Activated CD4-positive, alpha-beta T cell treated with anti-CD3 and anti-CD28 coated beads, Interleukin-2, Interleukin-4, amounts not matched to agents 100 ng/mL and 50 ng/mL, durations not matched to agents 16 hours and 8 hours (primary cell): Measurements from ENCODE around the gene CTNNBIP1.

Experiments
- DNase-seq: peaks from one replicate; pipeline ENCODE4 v3.0.0-alpha.2; 2020; ENCODE audit warnings: low spot score

CTNNBIP1 gene

DNA sequence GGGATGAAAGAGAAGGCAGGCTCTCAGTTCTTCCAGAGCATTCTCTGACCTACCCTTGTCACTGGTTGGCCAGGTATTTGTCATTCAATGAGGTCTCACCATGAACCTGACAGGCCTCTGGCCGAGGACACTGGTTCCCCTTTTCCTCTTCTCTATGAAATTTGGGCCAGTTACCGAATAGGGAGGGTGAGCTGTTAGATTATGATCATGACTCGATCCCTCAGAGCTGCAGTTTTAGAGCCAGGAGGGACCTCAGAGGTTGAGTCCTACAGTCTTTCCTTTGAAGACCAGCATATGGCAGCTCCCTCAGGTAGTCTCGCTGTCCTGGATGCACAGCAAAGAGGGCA is 56.8 kb downstream of the CTNNBIP1 start:
- no peak for DNase-seq

DNA sequence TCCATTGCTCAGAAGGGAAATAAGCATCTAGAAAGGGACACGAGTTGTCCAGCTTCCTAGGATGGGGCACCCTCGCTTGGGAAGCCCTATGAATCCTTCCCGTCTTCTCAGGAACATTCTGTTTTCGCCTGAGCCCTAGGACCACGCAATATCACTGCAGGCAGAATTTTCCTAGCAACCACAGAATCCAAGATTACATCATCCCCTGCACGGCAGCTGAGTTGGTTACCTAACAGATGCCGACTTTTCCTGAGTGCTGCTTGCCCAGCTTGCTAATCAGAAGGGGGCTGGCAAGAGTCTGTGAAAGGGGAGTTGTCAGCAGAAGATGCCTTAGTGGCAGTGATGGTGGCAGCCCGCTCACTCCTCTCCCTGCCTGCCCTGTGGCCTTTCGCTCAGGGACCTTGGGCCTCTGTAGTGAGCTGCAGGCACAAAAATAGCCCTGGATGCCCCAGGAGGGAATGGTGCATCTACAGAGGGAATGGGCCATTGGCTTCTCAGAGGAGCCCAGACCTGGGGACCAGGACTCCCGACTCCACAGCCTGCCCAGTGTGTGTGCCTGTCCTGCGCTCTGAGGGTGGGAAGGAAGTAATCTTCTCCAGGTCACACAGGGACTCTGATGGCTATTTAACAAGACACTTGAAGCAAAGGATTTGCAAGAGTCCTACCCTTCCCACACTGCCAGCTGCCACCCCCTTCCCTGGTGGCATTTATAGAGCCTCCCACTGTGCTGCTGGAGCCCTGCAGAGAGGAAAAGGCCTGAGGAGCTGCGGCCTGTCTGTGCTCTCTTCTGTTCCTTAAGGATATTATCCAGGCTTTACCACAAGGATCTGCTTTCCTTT is 57.4 kb downstream of the CTNNBIP1 start:
- no peak for DNase-seq

DNA sequence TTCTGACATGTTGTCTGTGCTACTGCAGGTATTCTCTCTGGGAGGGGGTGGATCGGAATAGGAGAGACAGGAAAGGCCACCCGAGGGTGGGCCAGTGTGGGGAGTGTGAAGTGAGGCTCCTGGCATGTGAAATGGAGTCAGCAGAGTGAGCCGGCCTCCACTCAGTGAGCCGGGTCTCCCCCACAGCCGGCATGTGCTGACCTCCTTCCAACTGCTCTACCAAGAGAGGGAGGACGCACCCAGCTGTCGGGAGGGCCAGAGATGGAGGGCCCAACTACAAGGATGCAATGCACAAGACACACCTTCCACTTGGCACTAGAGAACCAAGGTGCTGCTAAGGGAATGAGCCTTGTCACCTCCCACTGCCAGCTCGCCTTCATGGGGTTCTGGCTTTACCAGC is 58.1 kb downstream of the CTNNBIP1 start:
- no peak for DNase-seq

DNA sequence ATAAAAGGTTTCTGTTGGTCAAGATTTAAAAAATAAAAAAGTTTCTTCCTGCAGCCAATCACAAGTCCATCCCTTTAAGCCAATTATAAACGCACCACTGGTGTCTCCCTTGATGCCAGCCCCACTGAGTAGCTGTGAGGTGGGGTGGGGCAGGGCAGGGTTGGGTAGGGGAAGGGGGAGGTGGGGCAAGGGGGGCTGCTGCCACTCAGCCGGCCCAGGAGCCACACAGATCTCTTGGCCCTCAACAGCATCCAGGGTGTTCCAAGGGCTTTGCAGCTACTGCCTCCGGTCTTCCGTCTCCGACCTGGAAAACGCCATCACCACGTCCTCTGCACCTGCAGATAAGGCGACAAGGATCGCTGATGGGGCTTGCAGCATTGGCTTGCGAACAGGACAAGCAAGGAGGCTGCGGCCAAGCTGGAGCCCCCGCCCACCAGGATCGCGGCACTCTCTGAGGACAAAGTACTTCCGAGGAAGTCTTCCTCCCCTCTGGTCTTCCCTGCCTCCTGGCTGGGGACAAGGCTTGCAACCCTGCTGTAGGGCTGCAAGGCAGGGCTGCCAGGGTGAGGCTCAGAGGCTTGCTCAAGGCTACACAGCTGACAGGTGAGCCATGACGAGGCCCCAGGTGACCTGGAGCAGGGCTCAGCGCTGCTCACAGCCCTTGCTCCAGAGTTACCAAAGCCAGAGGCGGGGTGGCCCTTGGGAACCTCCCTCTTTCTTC is 59.5 kb downstream of the CTNNBIP1 start:
- no peak for DNase-seq

DNA sequence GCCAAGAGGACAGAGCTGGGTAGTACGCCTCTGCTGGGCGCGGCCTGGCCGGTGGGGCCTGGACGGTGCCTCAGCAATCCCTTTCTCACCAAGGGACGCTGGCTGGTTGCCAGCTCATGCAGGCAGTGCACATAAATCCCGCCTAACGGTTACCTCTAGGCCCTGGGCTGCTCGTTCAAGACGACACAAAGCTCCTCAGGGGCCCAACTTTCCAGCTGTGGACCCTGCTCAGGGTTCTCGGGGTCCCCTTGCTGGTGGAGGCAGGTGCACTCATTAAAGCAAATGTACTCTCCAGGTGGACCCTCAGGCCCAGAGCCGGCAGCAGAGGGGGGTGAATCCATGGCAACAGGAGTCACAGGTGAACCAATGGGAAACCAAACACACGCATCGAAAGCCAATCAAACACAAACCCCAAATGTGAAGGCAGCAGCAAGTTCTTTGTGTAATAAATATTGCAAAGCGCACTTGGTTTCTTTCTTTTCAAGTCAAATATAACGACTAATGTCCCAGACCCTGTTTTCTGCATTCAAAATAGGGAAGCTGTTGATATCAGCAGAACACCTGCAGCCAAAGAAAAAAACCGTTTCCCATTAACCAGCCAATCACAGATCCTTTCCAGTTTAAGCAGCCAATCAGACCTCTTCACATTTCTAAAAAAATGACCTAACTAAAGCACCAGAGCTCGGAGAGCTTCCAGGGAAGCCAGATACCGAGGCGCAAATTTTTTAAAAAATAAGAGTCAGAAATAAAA is 60.2 kb downstream of the CTNNBIP1 start:
- no peak for DNase-seq

DNA sequence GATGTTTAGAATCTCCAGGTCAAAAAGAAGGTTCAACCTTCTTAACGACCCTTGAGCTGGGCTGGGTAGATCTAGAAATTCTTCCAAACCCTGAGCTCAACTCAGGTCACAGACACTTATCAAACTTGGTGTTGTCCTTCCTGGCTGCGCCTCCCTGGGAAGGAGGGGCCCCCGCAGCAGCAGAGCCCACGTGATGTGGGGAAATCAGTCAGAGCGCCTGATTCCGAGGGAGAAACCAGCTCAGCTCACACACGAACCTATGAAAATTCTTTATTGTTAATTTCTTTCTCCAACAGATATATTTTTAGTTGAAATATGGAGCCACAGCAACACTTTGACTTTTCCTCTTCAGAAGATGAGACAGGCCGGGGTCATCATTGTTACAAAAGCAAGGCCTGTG is 62.0 kb downstream of the CTNNBIP1 start:
- no peak for DNase-seq

DNA sequence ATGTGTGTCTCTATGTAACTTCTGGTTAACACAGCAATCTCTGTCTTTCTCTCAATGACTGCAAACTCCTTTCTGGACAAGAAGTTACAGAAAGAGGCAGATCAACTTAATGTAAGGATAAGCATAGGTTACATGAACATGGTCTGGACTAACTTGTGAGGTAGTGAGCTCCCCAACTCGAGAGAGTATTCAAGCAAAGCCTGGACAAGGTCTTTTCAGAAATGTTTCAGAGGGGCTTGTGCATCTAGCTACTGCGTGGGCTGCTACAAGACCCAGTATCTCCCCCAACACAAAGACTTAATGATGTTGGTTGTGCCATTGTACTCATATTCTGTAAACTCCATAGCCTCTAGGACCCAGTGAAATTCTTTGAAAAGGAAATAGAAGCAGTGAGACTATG is 62.8 kb downstream of the CTNNBIP1 start:
- DNase-seq, result no peak

DNA sequence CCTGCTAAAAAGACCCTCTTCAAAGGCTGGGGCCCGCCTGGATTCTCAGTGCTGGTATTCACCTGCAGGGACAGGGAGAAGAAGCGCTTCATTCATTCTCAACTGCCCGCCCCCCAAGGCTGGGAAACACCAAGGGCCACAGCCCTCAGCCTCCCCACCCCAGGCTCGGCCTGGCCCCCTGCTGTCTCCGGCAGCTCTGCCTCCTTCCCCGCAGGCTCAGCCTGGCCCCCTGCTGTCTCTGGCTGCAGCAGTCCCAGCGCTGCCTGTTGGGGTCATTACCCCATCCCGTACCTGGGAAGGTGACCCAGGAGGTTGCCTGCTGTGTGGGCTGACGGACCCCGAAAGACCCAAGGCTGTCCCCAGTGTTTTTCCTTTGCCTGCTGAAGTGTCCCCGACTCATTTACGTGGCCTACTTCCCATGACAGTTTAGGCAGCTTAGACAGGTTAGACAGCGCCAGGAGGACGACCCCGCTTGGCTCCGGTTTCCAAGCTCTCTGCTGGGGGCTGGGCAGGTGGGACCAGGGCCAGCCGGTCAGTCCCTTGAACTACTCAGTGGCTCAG is 63.4 kb downstream of the CTNNBIP1 start:
- no peak for DNase-seq

DNA sequence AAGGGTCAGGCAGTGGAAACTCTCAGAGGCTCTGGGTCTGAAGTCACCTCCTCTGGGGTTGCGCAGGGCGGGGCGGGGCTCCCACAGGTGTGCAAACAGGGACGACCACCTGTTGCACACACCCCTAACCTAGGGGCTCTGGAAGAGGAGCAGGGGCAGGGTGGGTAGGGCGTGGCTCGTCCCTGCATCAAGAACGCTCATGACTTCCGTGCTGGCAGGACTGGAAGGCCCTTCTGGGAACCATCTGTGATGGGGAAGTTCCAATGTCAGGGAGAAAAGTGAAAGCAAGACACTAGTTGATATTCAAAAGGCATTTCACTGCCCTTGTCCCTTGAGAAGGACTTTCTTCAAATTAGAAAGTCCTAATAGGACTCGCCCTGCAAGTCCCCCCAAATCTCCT is 64.2 kb downstream of the CTNNBIP1 start:
- no peak for DNase-seq

DNA sequence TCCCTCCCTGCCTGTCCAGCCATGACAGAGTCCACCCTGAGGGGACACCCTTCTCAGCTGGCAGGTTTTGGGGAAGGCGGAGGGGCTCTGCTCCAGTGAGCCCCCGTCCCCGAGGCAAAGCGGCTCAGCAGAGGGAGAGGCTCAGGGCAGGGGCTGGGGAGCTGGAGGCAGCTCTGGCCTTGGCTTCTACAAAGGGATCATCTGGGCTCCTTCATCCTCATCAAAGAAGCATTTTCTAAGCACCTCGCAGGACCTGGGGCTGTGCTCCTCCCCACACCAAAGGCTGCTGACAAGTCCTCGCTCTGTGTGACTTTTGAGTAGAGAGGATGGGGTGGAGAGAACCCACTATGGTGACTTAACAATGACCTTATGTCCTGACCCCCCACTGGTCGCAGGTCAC is 65.3 kb downstream of the CTNNBIP1 start:
- DNase-seq, result no peak

DNA sequence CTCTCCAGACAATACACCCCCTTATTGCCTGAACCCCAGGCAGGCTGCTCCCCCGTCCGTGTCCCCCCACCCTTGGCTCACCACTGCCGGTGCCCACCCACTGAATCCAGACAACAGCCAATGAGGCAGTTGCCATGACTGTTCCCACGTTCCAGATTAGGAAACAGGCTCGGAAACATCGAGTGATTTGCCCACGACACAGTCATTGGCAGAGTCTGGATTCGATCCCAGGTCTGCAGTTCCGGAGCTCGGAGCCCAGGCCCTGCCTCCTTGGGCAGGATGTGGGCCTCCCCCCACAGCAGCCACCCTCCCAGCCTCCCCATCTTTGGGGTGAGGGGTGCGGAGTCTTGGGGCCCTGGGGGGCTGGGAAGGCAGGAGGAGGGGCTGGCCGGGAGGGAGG is 66.0 kb downstream of the CTNNBIP1 start:
- no peak for DNase-seq

DNA sequence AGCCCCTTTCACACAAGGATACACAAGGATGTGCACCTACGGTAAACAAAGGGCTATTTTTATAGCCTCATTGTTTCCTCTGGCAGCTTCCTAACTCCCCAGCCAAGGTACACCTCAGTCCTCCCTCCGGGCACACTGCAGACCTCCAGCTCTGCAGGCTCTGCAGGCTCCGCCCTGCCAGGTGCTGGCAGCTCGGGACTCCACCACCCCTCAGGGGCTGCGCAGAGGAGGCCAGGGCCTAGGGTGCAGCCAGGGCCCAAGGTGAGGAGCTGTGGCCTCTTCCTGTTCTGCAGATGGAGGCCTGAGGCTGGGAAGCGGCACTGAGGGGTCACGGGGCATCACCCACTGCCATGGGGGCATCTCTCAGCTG is 66.5 kb downstream of the CTNNBIP1 start:
- no peak for DNase-seq

DNA sequence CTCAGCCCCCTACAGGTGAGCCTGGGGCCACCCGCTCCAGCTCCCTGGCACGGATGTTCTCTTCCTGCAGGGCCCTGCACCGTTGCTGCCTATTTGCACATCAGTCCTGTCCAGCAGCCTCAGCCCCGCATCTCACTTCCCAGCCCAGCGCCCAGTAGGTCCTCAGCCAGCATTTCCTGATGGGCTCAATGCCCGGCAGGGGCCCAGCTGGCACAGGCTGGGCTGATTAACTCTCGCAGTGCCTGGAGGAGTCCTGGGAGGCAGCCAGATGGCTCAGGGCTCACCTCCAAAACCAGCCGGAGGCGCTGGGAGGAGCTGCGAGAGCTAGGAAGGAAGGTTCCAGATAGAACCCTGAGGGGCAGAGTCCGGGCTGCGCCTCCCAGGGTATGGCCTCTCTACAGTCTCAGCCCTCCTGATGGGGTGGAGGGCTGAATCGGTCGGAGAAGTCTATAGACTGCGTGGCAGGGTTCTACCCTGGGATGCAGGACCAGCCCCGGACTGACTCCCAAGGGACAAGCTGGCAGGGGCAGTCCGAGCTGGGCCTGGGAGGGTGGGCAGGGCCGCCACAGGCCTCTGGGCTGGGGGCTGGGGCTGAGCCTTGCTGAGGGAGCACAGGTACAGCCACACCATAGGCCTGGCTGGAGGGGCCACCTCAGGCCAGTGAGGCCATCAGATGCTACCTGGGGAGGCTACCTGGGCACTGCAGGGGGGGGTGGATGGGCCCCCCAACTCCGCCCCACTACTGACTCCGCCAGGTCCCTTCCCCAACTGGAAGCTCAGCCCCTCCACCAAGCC is 67.1 kb downstream of the CTNNBIP1 start:
- DNase-seq, result no peak

DNA sequence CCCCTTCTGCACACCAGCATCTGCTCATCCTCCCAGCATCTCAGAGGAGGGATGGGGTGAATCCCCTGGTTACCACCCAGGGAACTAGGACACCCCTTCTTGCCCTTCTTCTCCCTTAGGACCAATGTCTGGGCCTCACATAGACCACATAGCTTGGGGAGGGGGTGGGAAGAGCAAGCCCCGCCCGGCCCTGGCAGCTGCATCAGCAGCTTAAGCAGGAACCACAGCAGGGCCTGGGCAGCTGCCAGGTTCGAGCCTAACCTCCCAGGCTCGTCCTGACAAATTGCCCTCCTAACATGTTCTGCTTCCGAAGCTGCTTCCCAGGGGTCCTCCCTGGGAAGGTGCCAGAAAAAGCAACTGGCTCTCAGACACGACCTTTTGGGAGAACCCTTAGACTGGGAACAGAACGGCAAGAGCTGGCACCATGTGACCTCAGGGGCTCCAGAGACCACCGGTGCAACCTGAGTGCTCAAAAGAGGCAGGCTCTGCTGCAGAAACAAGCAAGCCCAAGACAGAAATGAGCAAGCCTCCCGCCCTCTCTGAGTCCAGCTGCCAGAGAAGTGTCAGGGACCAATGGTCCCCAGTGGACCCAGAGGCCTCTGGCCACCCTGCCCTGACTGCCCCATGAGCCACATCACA is 67.9 kb downstream of the CTNNBIP1 start:
- no peak for DNase-seq

DNA sequence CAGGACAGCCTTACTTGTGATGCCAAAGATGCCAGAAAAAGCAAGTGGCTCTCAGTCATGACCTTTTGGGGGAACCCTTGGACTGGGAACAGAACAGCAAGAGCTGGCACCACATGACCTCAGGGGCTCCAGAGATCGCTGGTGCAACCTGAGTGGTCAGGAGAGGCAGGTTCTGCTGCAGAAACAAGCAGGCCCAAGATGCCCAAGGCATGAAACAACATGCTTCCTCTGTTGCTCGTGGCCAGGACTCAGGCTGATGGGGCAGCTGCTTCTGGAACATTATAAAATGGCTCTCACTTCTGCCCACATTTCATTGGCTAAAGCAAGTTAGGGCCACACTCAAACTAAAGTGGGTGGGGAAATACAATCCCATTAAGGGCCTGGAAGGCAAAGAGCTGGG is 68.6 kb downstream of the CTNNBIP1 start:
- no peak for DNase-seq

DNA sequence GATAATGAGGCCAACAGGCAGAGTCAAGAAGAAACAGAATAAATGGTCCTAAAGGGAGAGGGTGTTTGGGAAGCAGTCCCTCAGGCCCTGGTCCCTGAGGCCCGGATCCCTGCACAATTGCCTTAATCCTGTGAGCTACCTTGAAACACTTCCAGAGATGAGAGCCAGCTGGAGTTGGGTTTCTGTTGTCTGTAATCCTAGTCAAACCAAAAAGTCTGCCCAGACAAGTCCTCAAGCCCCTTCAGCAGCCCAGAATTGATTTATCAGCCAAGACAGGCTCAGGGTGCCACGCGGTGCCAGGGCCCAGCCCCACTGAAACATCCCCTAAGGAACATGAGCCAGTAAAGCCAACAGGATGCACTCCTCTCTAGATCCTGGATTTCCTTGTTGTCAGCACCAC is 69.9 kb downstream of the CTNNBIP1 start:
- no peak for DNase-seq

DNA sequence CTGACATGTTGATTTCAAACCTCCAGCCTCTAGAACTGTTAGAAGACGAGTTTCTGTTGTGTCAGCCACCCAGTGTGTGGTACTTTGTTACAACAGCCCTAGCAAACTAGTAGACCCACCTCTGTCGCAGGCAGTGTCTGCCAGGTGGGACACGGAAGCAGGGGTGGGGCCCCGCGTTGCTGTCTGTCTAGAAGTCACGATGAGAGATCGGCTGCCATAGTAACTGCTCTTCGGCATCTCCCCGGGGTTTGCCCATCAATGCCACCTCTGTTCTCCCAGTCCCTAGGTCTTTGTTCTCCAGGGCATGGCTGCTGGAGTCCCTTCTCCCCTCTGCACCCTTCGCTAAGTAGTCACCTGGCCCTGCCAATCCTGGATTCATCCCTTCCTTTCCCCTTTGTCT is 71.1 kb downstream of the CTNNBIP1 start:
- DNase-seq, result no peak

DNA sequence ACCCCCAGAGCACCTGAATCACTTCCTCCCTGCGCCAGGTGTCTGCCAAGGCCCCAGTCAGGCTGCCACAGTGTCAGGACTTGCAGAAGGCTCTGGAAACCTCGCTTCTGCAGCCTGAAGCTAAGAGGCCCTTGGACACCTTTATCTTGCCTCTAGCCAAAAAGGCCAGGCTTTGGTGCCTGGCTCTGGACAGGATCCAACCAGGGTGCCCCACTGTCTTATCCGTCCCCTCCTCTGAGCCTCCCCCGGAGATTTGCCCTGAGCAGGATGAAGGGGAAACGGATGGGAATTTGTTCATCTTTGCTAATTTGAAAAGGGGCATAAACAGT is 73.5 kb downstream of the CTNNBIP1 start:
- no peak for DNase-seq

DNA sequence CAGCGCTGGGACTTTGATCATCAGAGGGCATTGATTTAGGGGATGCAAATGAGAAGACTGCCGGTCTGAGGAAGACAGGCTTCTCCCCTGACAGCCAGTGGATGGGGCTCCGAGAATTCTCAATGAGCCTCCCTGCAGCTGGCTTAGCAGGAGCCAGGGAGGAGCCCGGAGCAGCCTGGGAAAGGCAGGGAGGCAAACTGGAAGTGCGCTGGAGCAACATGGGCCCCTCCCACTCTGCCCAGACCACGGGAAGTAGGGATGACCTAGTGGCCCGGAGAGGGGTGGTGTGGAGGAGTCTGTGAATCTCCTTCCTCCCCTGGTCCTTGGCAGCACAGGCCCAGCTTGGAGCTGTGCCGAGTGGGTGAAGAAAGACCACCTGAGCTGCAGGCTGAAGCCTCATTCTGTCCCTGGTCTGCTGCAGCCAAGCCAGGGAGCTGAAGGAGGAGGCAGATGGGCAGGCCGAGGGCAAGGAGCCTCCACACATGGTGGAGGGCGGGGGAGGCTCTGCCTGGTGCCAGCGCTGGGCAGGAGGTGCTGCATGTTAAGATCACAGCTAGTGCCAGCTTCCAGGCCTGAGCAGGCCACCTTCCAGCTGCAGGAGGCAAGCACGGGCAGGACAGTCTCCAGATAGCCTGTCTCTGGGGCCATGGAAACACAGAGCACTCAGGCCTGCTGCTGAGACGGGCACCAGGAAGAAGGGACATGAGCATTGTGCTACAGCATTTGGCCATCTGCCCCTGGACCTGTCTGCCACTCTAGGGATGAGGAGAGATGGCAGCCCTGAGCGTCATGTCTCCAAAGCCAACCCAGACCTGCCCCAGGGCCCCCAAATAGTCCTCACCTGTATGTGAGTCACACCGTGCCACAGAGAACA is 74.1 kb downstream of the CTNNBIP1 start:
- DNase-seq, result no peak

DNA sequence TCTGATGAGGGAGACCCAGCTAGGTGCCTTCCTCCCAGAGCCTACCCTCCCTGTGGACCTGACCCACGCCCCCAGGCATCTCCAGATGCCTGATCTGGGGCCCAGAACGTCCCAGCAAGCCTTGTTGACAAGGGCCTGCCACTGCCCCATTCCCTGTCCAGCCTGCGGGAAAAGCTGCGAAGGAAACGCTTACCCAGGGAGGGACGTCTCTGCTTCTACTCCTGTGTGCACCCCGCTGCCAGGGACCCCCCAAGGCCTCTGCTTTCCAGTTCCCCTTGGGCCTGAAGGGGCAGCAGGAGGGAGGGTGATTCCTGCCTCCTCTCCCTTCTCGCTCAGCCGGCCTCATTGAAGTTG is 74.7 kb downstream of the CTNNBIP1 start:
- no peak for DNase-seq

DNA sequence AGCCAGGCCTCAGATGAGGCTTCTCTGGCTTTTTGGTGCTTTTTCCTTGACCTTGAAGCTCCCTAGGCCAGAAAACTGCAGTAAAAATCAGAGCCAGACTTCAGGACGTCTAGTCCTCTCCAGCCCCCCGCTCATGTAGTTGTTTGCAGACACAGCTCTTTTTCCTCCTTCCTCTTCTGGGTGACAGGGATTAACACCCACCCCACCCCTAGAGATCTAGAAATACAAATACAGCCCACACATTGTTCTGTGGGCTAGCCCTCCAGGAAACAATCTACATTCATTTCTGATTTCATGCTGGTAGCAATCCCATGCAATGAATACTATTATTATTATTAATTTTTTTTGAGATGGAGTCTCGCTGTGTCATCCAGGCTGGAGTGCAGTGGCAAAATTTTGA is 76.4 kb downstream of the CTNNBIP1 start:
- no peak for DNase-seq
